Kidney tubule cell (primary cell): ENCODE measurements around the gene LARP7.
"Not testable (repeated sequence)": the region's sequence is repeated elsewhere in the genome, so short reads cannot be mapped to it uniquely, and the experiment has no call there.

Experiments
- DNase-seq: peaks from one replicate; pipeline ENCODE4 v3.0.0-alpha.2; 2018; ENCODE audit warnings: low spot score

Gene LARP7

DNA sequence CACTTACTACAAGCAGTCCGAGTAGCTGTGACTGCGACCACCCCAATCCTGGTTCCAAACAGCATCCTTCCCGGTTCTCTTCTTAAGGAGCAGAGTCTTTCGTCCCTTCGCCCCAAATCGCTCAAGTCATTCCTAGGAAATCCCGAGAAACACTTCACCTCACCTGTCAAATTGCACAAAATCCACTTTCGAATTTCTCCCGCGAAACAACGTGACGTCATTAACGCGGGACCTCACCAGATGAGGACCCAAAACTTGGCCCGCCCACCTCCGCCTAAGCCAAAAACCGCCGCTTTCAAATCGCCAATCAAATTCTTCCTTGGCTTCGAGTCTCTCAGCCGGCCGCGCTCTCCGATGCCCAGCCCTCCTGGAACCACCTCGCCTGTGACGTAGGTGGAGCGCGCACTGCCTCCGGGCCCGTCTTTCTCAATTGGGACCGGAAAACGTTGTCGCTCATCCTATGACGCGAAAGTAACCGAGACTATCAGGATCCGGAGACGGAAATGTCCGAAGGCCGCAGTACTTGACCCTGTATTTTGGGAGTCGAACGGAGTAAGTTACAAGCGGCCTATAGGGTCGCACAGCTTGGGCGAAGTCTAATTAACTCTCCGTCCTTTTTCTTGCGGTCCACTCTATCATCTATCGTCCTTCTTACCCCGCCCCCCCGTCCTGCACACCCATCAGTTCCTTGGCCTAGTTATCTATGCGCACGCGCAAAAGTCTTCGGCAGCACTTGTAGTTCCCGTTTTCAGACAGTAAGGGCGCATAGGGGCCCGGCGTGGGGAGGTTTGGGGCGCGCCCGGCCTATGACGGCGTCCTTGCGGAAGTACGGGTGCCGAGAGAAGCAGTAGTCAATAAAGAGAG is at the start of gene LARP7, which contains the start of gene ZGRF1:
Gene LARP7 (plus strand): TSS at position 456 of the 864 bp plus-strand sequence. CDS start 7,527 bp downstream, outside the sequence.
Gene ZGRF1 (minus strand): TSS at position 222 of the 864 bp plus-strand sequence. CDS start 3,733 bp downstream, outside the sequence.
- DNase-seq = peak; percentile 99

GRCh38 chr4:112589206-112589605 is 47.7 kb upstream of the LARP7 start:
- DNase-seq = peak; percentile 40

- DNase-seq = no peak
Measured at GRCh38 chr4:112591593-112591992, 45.4 kb upstream of the LARP7 start.

DNA sequence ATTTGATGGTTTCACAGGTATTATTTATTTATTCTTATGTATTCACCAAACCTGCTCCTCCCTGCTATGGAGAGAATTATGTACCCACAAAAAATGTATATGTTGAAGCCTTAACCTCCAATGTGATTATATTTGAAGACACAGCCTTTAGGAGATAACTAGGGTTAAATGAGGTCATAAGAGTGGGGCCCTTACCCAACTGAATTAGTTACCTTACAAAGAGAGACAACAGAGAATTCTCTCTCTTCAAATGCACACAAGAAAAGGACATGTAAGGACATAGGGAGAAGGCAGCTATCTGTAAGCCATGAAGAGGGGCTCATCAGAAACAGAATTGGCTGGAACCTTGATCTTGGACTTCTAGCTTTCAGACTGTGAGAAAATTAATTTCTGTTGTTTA is 44.2 kb upstream of the LARP7 start:
- no peak for DNase-seq

- no peak for DNase-seq
Measured at GRCh38 chr4:112593438-112594133, 43.4 kb upstream of the LARP7 start.

GRCh38 chr4:112594993-112595392 is 42.0 kb upstream of the LARP7 start:
- no peak for DNase-seq

GRCh38 chr4:112604589-112604988 is 32.4 kb upstream of the LARP7 start:
- DNase-seq = peak; percentile 61

DNA sequence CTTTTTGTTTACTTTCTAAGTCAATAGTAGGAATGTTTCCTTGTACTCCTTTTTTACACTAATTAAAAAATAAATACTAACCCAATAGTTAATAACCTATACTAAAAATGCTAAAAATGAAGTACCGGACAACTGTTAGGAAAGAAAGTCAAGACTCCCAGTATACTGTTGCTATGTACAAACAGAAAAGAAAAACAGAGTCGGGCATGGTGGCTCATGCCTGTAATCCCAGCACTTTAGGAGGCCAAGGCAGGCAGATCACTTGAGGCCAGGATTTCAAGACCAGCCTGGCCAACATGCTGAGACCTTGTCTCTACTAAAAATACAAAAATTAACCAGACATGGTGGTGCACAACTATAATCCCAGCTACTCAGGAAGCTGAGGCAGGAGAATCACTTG is 24.1 kb upstream of the LARP7 start:
- DNase-seq = not testable (repeated sequence)

GRCh38 chr4:112616984-112617383 is 20.0 kb upstream of the LARP7 start:
- no peak for DNase-seq

- no peak for DNase-seq
Measured at GRCh38 chr4:112626228-112626627, 10.7 kb upstream of the LARP7 start.

- DNase-seq = peak; percentile 42
Measured at GRCh38 chr4:112633477-112634235, 3.3 kb upstream of the LARP7 start.

DNA sequence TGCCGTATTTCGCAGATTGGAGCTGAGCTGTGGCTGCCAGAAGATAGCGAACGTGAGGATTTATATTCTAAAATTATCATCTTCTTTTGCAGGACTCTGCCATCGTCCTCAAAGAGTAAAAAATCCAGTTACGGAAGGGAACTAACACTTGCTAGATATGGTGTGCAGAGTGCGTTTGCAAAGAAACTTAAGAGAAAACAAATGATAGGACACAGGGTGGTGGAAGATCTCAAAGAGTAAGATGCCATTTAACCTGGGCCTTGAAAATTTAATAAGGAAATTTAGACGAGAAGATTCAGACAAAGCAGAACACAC is 566 bp downstream of the LARP7 start:
- no peak for DNase-seq

- DNase-seq = no peak
Measured at GRCh38 chr4:112642526-112642925, 5.6 kb downstream of the LARP7 start.

- DNase-seq = not testable (repeated sequence)
Measured at GRCh38 chr4:112644595-112645535, 7.9 kb downstream of the LARP7 start.

- no peak for DNase-seq
Measured at GRCh38 chr4:112645541-112646329, 8.8 kb downstream of the LARP7 start.

- no peak for DNase-seq
Measured at GRCh38 chr4:112646632-112647537, 9.9 kb downstream of the LARP7 start.

- no peak for DNase-seq
Measured at GRCh38 chr4:112647785-112648184, 10.8 kb downstream of the LARP7 start.

- no peak for DNase-seq
Measured at GRCh38 chr4:112648263-112649054, 11.5 kb downstream of the LARP7 start.

DNA sequence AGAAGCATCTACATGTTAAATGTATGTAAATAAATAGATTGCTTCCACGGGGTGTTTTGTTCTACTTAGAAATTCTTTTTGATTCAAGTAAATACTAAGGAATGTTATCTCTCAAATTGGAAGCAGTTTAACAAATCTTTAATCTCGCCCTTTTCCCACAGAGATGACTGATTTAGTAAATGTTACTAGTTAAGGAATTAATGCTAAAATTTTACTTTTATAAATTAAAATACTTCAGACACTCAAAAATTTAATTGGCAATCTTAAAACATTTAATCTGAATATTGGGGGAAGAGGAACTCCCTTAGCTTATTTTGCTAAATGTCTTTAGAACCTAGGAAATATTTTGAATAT is 12.1 kb downstream of the LARP7 start:
- DNase-seq = no peak
